Activated T-helper 1 cell treated with anti-CD3 and anti-CD28 coated beads, Interleukin-12 subunit alpha, Interleukin-12 subunit beta, Interleukin-2, Interleukin-4 antibody, amounts not matched to agents 30 ng/mL and 10 ng/mL and 1 ng/mL, durations not matched to agents 14 hours and 24 hours and 36 hours (primary cell): ENCODE data around the gene NKIRAS2. TPM values are rescaled to one million over a fixed set of nuclear protein-coding genes. Genes with fewer than 3 reads are reported as not detected.

Source experiments
- total RNA-seq: library from RNA; stranded (reverse); gene quantifications from 2 replicates; pipeline ENCODE4 v1.2.3, GENCODE V29; 2022

The NKIRAS2 gene
- total RNA-seq, 1 donor from 2014 or later = 32.6 TPM

Other genes with a start within 250 kb of the NKIRAS2 start
- gene JUP, start 233.4 kb upstream of the NKIRAS2 start, total RNA-seq = 0.12 and 0.39 TPM in 2 replicates
- gene P3H4, start 208.1 kb upstream of the NKIRAS2 start, total RNA-seq = 4.1 and 5.0 TPM in 2 replicates
- gene FKBP10, start 207.1 kb upstream of the NKIRAS2 start, total RNA-seq = 0.62 and 1.1 TPM in 2 replicates
- 40.8 and 44.5 TPM in 2 replicates for gene NT5C3B, start 183.9 kb upstream of the NKIRAS2 start, total RNA-seq
- gene KLHL10, start 182.3 kb upstream of the NKIRAS2 start, total RNA-seq = not detected in 2 replicates
- gene KLHL11, start 154.7 kb upstream of the NKIRAS2 start, total RNA-seq = 20.0 and 21.7 TPM in 2 replicates
- gene ACLY, start 101.1 kb upstream of the NKIRAS2 start, total RNA-seq = 200 and 211 TPM in 2 replicates
- gene ODAD4, start 89.5 kb upstream of the NKIRAS2 start, total RNA-seq = 0.39 and 0.73 TPM in 2 replicates
- gene CNP, start 53.3 kb upstream of the NKIRAS2 start, total RNA-seq = 89.1 and 89.8 TPM in 2 replicates
- 124 and 129 TPM in 2 replicates for gene DNAJC7, start 2.7 kb upstream of the NKIRAS2 start, total RNA-seq
- 0.05 TPM in 2 replicates for gene C17orf113, start 30.5 kb downstream of the NKIRAS2 start, total RNA-seq
- gene ZNF385C, start 78.4 kb downstream of the NKIRAS2 start, total RNA-seq = 0.10 TPM in 1 of 2 replicates, not detected in the other
- gene DHX58, start 92.6 kb downstream of the NKIRAS2 start, total RNA-seq = 26.9 and 28.4 TPM in 2 replicates
- 70.8 and 76.9 TPM in 2 replicates for gene KAT2A, start 101.3 kb downstream of the NKIRAS2 start, total RNA-seq
- 0.10 TPM in 1 of 2 replicates, not detected in the other for gene HSPB9, start 102.7 kb downstream of the NKIRAS2 start, total RNA-seq
- gene RAB5C, start 134.9 kb downstream of the NKIRAS2 start, total RNA-seq = 73.3 and 80.0 TPM in 2 replicates
- 1.7 and 1.9 TPM in 2 replicates for gene KCNH4, start 161.1 kb downstream of the NKIRAS2 start, total RNA-seq
- not detected in 2 replicates for gene HCRT, start 165.4 kb downstream of the NKIRAS2 start, total RNA-seq
- 15.2 and 15.5 TPM in 2 replicates for gene GHDC, start 174.4 kb downstream of the NKIRAS2 start, total RNA-seq